ENCODE results near the gene FRYL.

DNA sequence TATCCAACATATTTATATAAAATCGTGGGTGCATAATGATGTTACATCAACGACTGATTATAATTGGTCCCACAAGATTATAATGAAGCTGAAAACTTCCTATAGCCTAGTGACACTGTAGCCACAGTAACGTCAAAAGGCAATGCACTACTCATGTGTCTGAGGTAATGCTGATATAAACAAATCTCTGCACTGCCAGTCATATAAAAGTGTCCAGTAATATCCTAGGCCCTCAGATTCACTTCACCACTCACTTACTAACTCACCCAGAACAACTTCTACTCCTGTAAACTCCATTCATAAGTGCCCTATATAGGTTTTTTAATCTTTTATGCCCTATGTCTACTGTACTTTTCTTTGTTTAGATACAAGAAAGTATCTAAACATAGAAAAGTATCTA is 18.8 kb downstream of the FRYL start:
- TF ChIP-seq, protein P1, sequence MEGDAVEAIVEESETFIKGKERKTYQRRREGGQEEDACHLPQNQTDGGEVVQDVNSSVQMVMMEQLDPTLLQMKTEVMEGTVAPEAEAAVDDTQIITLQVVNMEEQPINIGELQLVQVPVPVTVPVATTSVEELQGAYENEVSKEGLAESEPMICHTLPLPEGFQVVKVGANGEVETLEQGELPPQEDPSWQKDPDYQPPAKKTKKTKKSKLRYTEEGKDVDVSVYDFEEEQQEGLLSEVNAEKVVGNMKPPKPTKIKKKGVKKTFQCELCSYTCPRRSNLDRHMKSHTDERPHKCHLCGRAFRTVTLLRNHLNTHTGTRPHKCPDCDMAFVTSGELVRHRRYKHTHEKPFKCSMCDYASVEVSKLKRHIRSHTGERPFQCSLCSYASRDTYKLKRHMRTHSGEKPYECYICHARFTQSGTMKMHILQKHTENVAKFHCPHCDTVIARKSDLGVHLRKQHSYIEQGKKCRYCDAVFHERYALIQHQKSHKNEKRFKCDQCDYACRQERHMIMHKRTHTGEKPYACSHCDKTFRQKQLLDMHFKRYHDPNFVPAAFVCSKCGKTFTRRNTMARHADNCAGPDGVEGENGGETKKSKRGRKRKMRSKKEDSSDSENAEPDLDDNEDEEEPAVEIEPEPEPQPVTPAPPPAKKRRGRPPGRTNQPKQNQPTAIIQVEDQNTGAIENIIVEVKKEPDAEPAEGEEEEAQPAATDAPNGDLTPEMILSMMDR (IDR thresholded peaks at IDR 0.05; ENCODE audit: low read length): no peak
- no peak for TF ChIP-seq EZH2 (IDR thresholded peaks at IDR 0.05; ENCODE audit: borderline replicate concordance, low read length)

Measured in OCI-LY1 (cell line).